Ovary (tissue), 9 donors: ENCODE measurements around the gene EML6. TPM values are rescaled to one million over a fixed set of nuclear protein-coding genes. Genes with fewer than 3 reads are reported as not detected.

ENCODE experiments used
- DNase-seq, 5 donors: peaks; one replicate each; pipeline ENCODE4 v3.0.0-alpha.2; 2019 to 2020
- H3K27ac ChIP-seq, 2 donors: fragments of 200-600 bp; one replicate each; pipeline versions ENCODE4 v1.5.1 to v1.8.0; 2019 to 2022
- H3K27me3 ChIP-seq: fragments of 200-600 bp; one replicate; pipeline ENCODE4 v1.8.0; 2022
- H3K36me3 ChIP-seq: fragments of 200-600 bp; sonication (generic); one replicate; pipeline ENCODE4 v1.5.1; 2019
- H3K4me1 ChIP-seq: one replicate; pipeline ENCODE4 v1.8.1; 2013; ENCODE audit warnings: mild to moderate bottlenecking, moderate library complexity; ENCODE audit not compliant: insufficient read depth
- H3K4me3 ChIP-seq: fragments of 200-600 bp; sonication (generic); one replicate; pipeline ENCODE4 v1.5.1; 2017
- H3K9me3 ChIP-seq, 2 donors: fragments of 200-600 bp in 1 of 2; sonication (generic) in 1 of 2; one replicate each; pipeline versions ENCODE4 v1.5.1 to v1.8.1; 2013 to 2019; ENCODE audit warnings: mild to moderate bottlenecking in 1 of 2, moderate library complexity in 1 of 2
- CTCF ChIP-seq, 3 donors: fragments of 450-650 bp in 2 of 3; fragments of 200-600 bp in 1 of 3; IDR thresholded peaks; one replicate each; pipeline versions ENCODE4 v1.5.1 to v1.8.0; 2016 to 2022; ENCODE audit warnings: antibody characterized with exemption in 3 of 3, mild to moderate bottlenecking in 1 of 3
- EP300 ChIP-seq: sonication (generic); formaldehyde crosslinking; IDR thresholded peaks from one replicate; pipeline ENCODE4 v1.6.1; 2017; ENCODE audit warnings: antibody characterized with exemption
- POLR2A ChIP-seq: fragments of 450-650 bp; IDR thresholded peaks from one replicate; pipeline ENCODE4 v1.6.1; 2017; ENCODE audit warnings: antibody characterized with exemption, mild to moderate bottlenecking, moderate library complexity
- WGBS, 3 donors: extraction: QIAGEN DNeasy Blood & Tissue Kit in 1 of 3; methylation state at CpG; one replicate each; pipeline versions ENCODE4 v1.1.5 to v1.1.7; 2013 to 2017; 5-methylcytosine and 5-hydroxymethylcytosine counted together
- intact Hi-C, 4 donors: fragments of 100-400 bp; cut with DNase I; formaldehyde crosslinking; loops; one replicate each; pipeline versions ENCODE4 v1.11.0 to v1.15.1; 2022 to 2023
- polyA plus RNA-seq, 2 donors: library from polyadenylated mRNA; stranded (reverse); fragments of 200-250 nt in 1 of 2; fragments of 350-450 nt in 1 of 2; fragmentation: Illumina TruSeq in 1 of 2; extraction: RNeasy Lipid Tissue Mini Kit (QIAGEN cat#74804) in 1 of 2; gene quantifications; one replicate each; pipeline ENCODE4 v1.2.3, GENCODE V29; 2013 to 2014
- total RNA-seq, 7 donors: library from RNA; depleted of rRNA in 2 of 7; stranded (reverse); fragments of >200 nt in 2 of 7; fragmentation: NEBNext Ultra II Directional in 3 of 7; extraction: Animal tissue kit (Norgen Biotek cat#: 25700) in 3 of 7; gene quantifications; one replicate each; pipeline versions ENCODE4 v1.1.0 to v1.2.4, GENCODE V29; 2016 to 2023
- donor health status: DM: no; HTN: no; CAD: no; lungs with moderate emphysema.
- donor health status: DM: no; HTN: no; CAD: no.
- donor health status: Bipolar disorder and iron deficiency.
- donor health status: DM: yes; HTN: yes; CAD: no.
- donor health status: DM: no; HTN: no; CAD: no.
- donor health status: DM: yes; HTN: yes; CAD: no.

The EML6 gene
- total and polyA plus RNA-seq, 9 donors, result 0.22 to 3.7 (median 0.48) TPM

GRCh38 chr2:54752439-54752838, 29.0 kb downstream of the EML6 start:
- no peak for TF ChIP-seq POLR2A
- TF ChIP-seq EP300, result no peak
- TF ChIP-seq CTCF (IDR thresholded peaks at IDR 0.05), result no peak
- H3K9me3 ChIP-seq, result no peaks in the 10 kb centered on the region
- H3K27me3 ChIP-seq, result no peaks in the 10 kb centered on the region
- 86 to 93% (median 89%) methylated on average over 1 of the region's 1 CpG for WGBS, 3 donors
- no peak for DNase-seq
- H3K4me1 ChIP-seq, result no peaks in the 10 kb centered on the region
- intact Hi-C loops, result no loop called here
- no peaks in the 10 kb centered on the region for H3K36me3 ChIP-seq
- H3K27ac ChIP-seq, result no peak overlapping the region
- H3K4me3 ChIP-seq, result no peak overlapping the region

- no peak for DNase-seq
- TF ChIP-seq EP300 (no peak), POLR2A (no peak), CTCF (IDR thresholded peaks at IDR 0.05) (no peak)
- no peak overlapping the region for H3K27ac ChIP-seq
- no peak overlapping the region for H3K4me3 ChIP-seq
- intact Hi-C loops, result no loop called here
- no peaks in the 10 kb centered on the region for H3K36me3 ChIP-seq
- H3K27me3 ChIP-seq, result no peaks in the 10 kb centered on the region
- WGBS, 3 donors, result 67 to 75% (median 67%) methylated on average over 9 of the region's 9 CpGs
- no peaks in the 10 kb centered on the region for H3K4me1 ChIP-seq
- H3K9me3 ChIP-seq, result no peaks in the 10 kb centered on the region
These were observed 32.3 kb downstream of the EML6 start for GRCh38 chr2:54755641-54756326.

- intact Hi-C loops, result no loop called here
- no peaks in the 10 kb centered on the region for H3K4me1 ChIP-seq
- no peak overlapping the region for H3K27ac ChIP-seq
- H3K9me3 ChIP-seq, result no peaks in the 10 kb centered on the region
- no peak for TF ChIP-seq EP300
- no peak for TF ChIP-seq POLR2A
- no peak for TF ChIP-seq CTCF (IDR thresholded peaks at IDR 0.05)
- no peaks in the 10 kb centered on the region for H3K36me3 ChIP-seq
- 65 to 83% (median 81%) methylated on average over 4 of the region's 4 CpGs for WGBS, 3 donors
- H3K27me3 ChIP-seq, result no peaks in the 10 kb centered on the region
- H3K4me3 ChIP-seq, result no peak overlapping the region
- no peak for DNase-seq
These were observed 34.0 kb downstream of the EML6 start for GRCh38 chr2:54757500-54757899.

GRCh38 chr2:54758951-54759350, 35.5 kb downstream of the EML6 start:
- Histone ChIP-seq H3K36me3 (no peaks in the 10 kb centered on the region), H3K9me3 (no peaks in the 10 kb centered on the region), H3K27ac (no peak overlapping the region), H3K4me1 (no peaks in the 10 kb centered on the region), H3K27me3 (no peaks in the 10 kb centered on the region), H3K4me3 (no peak overlapping the region)
- TF ChIP-seq POLR2A (no peak), EP300 (no peak), CTCF (IDR thresholded peaks at IDR 0.05) (no peak)
- 51 to 67% (median 55%) methylated on average over 1 of the region's 1 CpG for WGBS, 3 donors
- no peak for DNase-seq
- intact Hi-C loops, result no loop called here
